A549 (cell line): Measurements from ENCODE around the gene NDRG2. TPM values are rescaled to one million over a fixed set of nuclear protein-coding genes. Genes with fewer than 3 reads are reported as not detected.

Experiments
- ATAC-seq, 2 experiments: fragments of 200-7000 bp in 1 of 2; fragments of >200 bp in 1 of 2; cut with Nextera tagmentation in 1 of 2; cut with Tn5 transposase in 1 of 2; 3 replicates each; pipeline versions ENCODE4 v1.8.0 to v1.9.1; 2018 to 2020; ENCODE audit warnings: mild to moderate bottlenecking in 1 of 2, moderate library complexity in 1 of 2
- CTCF ChIA-PET: fragments of 300-600 bp; sonication (Branson Sonifier 250); formaldehyde crosslinking; extraction: SDS; loops from one replicate; lab custom pipeline; 2021; ENCODE audit warnings: antibody characterized with exemption, inconsistent platforms; lab: Yijun Ruan, JAX
- POLR2A ChIA-PET: fragments of 350-600 bp; formaldehyde crosslinking; extraction: SDS; loops from one replicate; lab custom pipeline; 2021; ENCODE audit warnings: antibody characterized with exemption, inconsistent platforms; lab: Yijun Ruan, JAX
- DNase-seq, 2 experiments: peaks; one replicate each; pipeline versions ENCODE4 v3.0.0 to v3.0.0-alpha.2; 2011 to 2016; ENCODE audit warnings: low read depth in 1 of 2, low spot score in 1 of 2
- FAIRE-seq: peaks from 2 replicates; lab custom pipeline; 2011; peaks lifted over from hg19 to GRCh38; lab: Jason Lieb, UNC
- H3K27ac ChIP-seq, 2 experiments: fragments of >200 bp; sonication (Bioruptor Twin); formaldehyde crosslinking; 3 replicates each; pipeline ENCODE4 v1.5.1; 2016 to 2017
- H3K4me1 ChIP-seq: fragments of >200 bp; sonication (Bioruptor Twin); formaldehyde crosslinking; 3 replicates; pipeline ENCODE4 v1.6.1; 2016
- H3K4me2 ChIP-seq: fragments of >200 bp; sonication (Bioruptor Twin); formaldehyde crosslinking; 3 replicates; pipeline ENCODE4 v1.6.1; 2016
- H3K4me3 ChIP-seq: fragments of >200 bp; sonication (Bioruptor Twin); formaldehyde crosslinking; 3 replicates; pipeline ENCODE4 v1.5.1; 2016
- H3K9me3 ChIP-seq: fragments of >200 bp; sonication (Bioruptor Twin); formaldehyde crosslinking; 3 replicates; pipeline ENCODE4 v1.6.1; 2016
- BHLHE40 ChIP-seq: IDR thresholded peaks from 2 replicates; pipeline ENCODE4 v1.6.1; 2012; ENCODE audit warnings: low read depth, low read length, inconsistent platforms
- CEBPB ChIP-seq, 2 experiments: fragments of >200 bp in 1 of 2; sonication (Bioruptor Twin) in 1 of 2; formaldehyde crosslinking in 1 of 2; IDR thresholded peaks; 2 replicates each; pipeline ENCODE4 v1.6.1; 2012 to 2016
- E2F6 ChIP-seq: IDR thresholded peaks from 2 replicates; pipeline ENCODE4 v1.6.1; 2012; ENCODE audit warnings: low read depth, borderline replicate concordance
- EHMT2 ChIP-seq: fragments of 200-600 bp; sonication (generic); IDR thresholded peaks from 2 replicates; pipeline ENCODE4 v1.6.1; 2016; ENCODE audit warnings: antibody characterized with exemption, low read depth, mild to moderate bottlenecking, moderate library complexity
- FOSL2 ChIP-seq, 2 experiments: fragments of 450-650 bp in 1 of 2; fragments of >200 bp in 1 of 2; sonication (Bioruptor Twin) in 1 of 2; formaldehyde crosslinking; IDR thresholded peaks; 2 replicates each; pipeline versions ENCODE4 v1.5.0 to v1.6.1; 2016 to 2020; ENCODE audit warnings: mild to moderate bottlenecking in 1 of 2, moderate library complexity in 1 of 2
- HEYL ChIP-seq: fragments of 250-450 bp; sonication (Bioruptor Pico); IDR thresholded peaks from 2 replicates; pipeline ENCODE4 v1.8.0; 2021; ENCODE audit warnings: mild to moderate bottlenecking, moderate library complexity
- HOXB13 ChIP-seq: fragments of 250-450 bp; sonication (Bioruptor Pico); IDR thresholded peaks from 2 replicates; pipeline ENCODE4 v1.5.0; 2020; ENCODE audit warnings: low read depth, mild to moderate bottlenecking, moderate library complexity
- KDM1A ChIP-seq: fragments of 200-600 bp; sonication (generic); IDR thresholded peaks from 2 replicates; pipeline ENCODE4 v1.6.1; 2016; ENCODE audit warnings: low read depth, mild to moderate bottlenecking
- MAX ChIP-seq: IDR thresholded peaks from 2 replicates; pipeline ENCODE4 v1.6.1; 2012
- MAZ ChIP-seq: fragments of 150-350 bp; IDR thresholded peaks from 2 replicates; pipeline ENCODE4 v1.6.1; 2014; ENCODE audit warnings: antibody characterized with exemption, low read depth, low read length, borderline replicate concordance
- PHF8 ChIP-seq: fragments of 200-600 bp; sonication (generic); IDR thresholded peaks from 2 replicates; pipeline ENCODE4 v1.6.1; 2016; ENCODE audit warnings: low read depth, mild to moderate bottlenecking, antibody characterized with exemption, moderate library complexity, borderline replicate concordance
- RAD21 ChIP-seq, 2 experiments: fragments of >200 bp in 1 of 2; sonication (Bioruptor Twin) in 1 of 2; formaldehyde crosslinking in 1 of 2; IDR thresholded peaks in 1 of 2; conservative IDR thresholded peaks in 1 of 2; 2 replicates in 1 of 2; 3 replicates in 1 of 2; pipeline ENCODE4 v1.6.1; 2012 to 2018; ENCODE audit warnings: inconsistent platforms in 1 of 2
- RARB ChIP-seq: fragments of 250-450 bp; sonication (Bioruptor Pico); IDR thresholded peaks from 2 replicates; pipeline ENCODE4 v1.8.0; 2021; ENCODE audit warnings: mild to moderate bottlenecking, moderate library complexity
- REST ChIP-seq: fragments of 200-600 bp; sonication (generic); IDR thresholded peaks from 2 replicates; pipeline ENCODE4 v1.6.1; 2016; ENCODE audit warnings: antibody characterized with exemption, mild to moderate bottlenecking, moderate library complexity
- RNF2 ChIP-seq: fragments of 200-600 bp; sonication (generic); IDR thresholded peaks from 2 replicates; pipeline ENCODE4 v1.6.1; 2016; ENCODE audit warnings: low read depth, mild to moderate bottlenecking, antibody characterized with exemption, moderate library complexity, borderline replicate concordance
- ZSCAN20 ChIP-seq: fragments of 250-450 bp; sonication (Bioruptor Pico); IDR thresholded peaks from 2 replicates; pipeline ENCODE4 v1.8.0; 2022; ENCODE audit warnings: mild to moderate bottlenecking, moderate library complexity
- WGBS: methylation state at CpG from one replicate; pipeline ENCODE4 v1.1.6; 2017; ENCODE audit errors: missing lambda C conversion rate; 5-methylcytosine and 5-hydroxymethylcytosine counted together
- polyA plus RNA-seq, 4 experiments: library from polyadenylated mRNA; depleted of rRNA in 3 of 4; stranded (reverse); fragments of >200 nt; fragmentation: RNase III in 1 of 4; extraction: RNeasy Plus Mini Kit Qiagen cat#74134 plus additional on column Dnase treatment in 1 of 4; gene quantifications; 2 replicates in 3 of 4; 3 replicates in 1 of 4; pipeline ENCODE4 v1.2.3, GENCODE V29; 2011 to 2017

NDRG2 gene
- polyA plus RNA-seq, 2 of the 4 experiments (the other 2 are of a cell fraction) = 4.7 to 6.8 TPM

- TF ChIP-seq REST (no peak), BHLHE40 (no peak), ZSCAN20 (no peak), HEYL (CRISPR knock-in tag) (no peak), RAD21 (conservative IDR thresholded peaks at IDR 0.05 in 1 of 2, IDR thresholded peaks at IDR 0.05 in 1 of 2) (no peak)
Measured at GRCh38 chr14:20970647-20970982, 54.2 kb downstream of the NDRG2 start (continued).

DNA sequence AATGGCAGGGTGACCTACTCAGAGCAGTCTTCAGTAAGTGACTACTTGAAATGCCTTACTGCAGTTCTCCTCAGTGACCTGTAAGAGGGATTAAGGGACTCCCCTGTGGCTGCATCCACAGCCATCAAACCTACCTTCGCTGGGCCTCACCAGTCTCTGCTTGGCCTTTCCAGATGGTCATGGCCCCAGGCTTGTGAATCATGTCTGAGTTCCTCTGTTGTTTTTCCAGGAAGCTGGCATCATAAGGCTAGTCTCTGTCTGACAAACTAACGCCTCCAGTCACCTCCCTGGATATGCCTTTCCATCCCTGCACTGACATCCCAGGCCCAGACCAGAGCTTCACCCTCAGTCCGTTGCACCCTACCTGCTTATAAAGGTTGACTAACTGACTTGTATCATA lies 55.5 kb downstream of the NDRG2 start:
- Histone ChIP-seq H3K4me1 (peaks cover 7% of the 10 kb centered on the region), H3K9me3 (no peaks in the 10 kb centered on the region), H3K27ac (no peak overlapping the region), H3K4me3 (no peak overlapping the region), H3K4me2 (no peak overlapping the region)
- WGBS = 38% methylated on average over 2 of the region's 3 CpGs
- no peak for ATAC-seq
- POLR2A ChIA-PET = no interaction called here
- no peak for FAIRE-seq
- CTCF ChIA-PET = interaction anchor here (2.4 to 7.2 kb wide), 7 partner anchors 9 to 273 kb away, joined by 7 to 186 read pairs (median 61); partner anchors contain the start of gene METTL17
- TF ChIP-seq PHF8 (no peak), MAX (no peak), EHMT2 (no peak), FOSL2 (IDR thresholded peaks at IDR 0.05) (no peak), FOSL2 (CRISPR knock-in tag; IDR thresholded peaks at IDR 0.05) (no peak), HOXB13 (CRISPR knock-in tag) (no peak), MAZ (no peak), RARB (CRISPR knock-in tag) (no peak), E2F6 (no peak), CEBPB (IDR thresholded peaks at IDR 0.05) (no peak), RNF2 (no peak), KDM1A (no peak)
- DNase-seq = no peak

Other genes starting within 250 kb of the NDRG2 start
- gene RNASE6, start 243.8 kb downstream of the NDRG2 start, polyA plus RNA-seq (2011; rRNA removed) = not detected in 2 replicates
- not detected in 3 replicates for gene RNASE6, start 243.8 kb downstream of the NDRG2 start, polyA plus RNA-seq (2017; fragmentation: RNase III; extraction: RNeasy Plus Mini Kit Qiagen cat#74134 plus additional on column Dnase treatment)
- gene RNASE1, start 222.2 kb downstream of the NDRG2 start, polyA plus RNA-seq (2011; rRNA removed) = 0.98 and 1.1 TPM in 2 replicates
- 0.13 to 0.55 TPM (median 0.16 TPM) in 3 replicates for gene RNASE1, start 222.2 kb downstream of the NDRG2 start, polyA plus RNA-seq (2017; fragmentation: RNase III; extraction: RNeasy Plus Mini Kit Qiagen cat#74134 plus additional on column Dnase treatment)
- not detected in 2 replicates for gene RNASE3, start 133.7 kb downstream of the NDRG2 start, polyA plus RNA-seq (2011; rRNA removed)
- not detected in 3 replicates for gene RNASE3, start 133.7 kb downstream of the NDRG2 start, polyA plus RNA-seq (2017; fragmentation: RNase III; extraction: RNeasy Plus Mini Kit Qiagen cat#74134 plus additional on column Dnase treatment)
- gene RNASE2, start 69.6 kb downstream of the NDRG2 start, polyA plus RNA-seq (2011; rRNA removed) = not detected in 2 replicates
- gene RNASE2, start 69.6 kb downstream of the NDRG2 start, polyA plus RNA-seq (2017; fragmentation: RNase III; extraction: RNeasy Plus Mini Kit Qiagen cat#74134 plus additional on column Dnase treatment) = not detected in 3 replicates
- gene METTL17, start 35.1 kb downstream of the NDRG2 start, polyA plus RNA-seq (2011; rRNA removed) = 116 and 126 TPM in 2 replicates
- gene METTL17, start 35.1 kb downstream of the NDRG2 start, polyA plus RNA-seq (2017; fragmentation: RNase III; extraction: RNeasy Plus Mini Kit Qiagen cat#74134 plus additional on column Dnase treatment) = 81.4 to 83.1 TPM (median 81.9 TPM) in 3 replicates
- 0.09 TPM in 1 of 2 replicates, not detected in the other for gene SLC39A2, start 25.8 kb downstream of the NDRG2 start, polyA plus RNA-seq (2011; rRNA removed)
- gene SLC39A2, start 25.8 kb downstream of the NDRG2 start, polyA plus RNA-seq (2017; fragmentation: RNase III; extraction: RNeasy Plus Mini Kit Qiagen cat#74134 plus additional on column Dnase treatment) = 0.07 to 0.17 TPM in 2 of 3 replicates, not detected in the other
- gene TPPP2, start 5.2 kb upstream of the NDRG2 start, polyA plus RNA-seq (2011; rRNA removed) = not detected in 2 replicates
- not detected in 3 replicates for gene TPPP2, start 5.2 kb upstream of the NDRG2 start, polyA plus RNA-seq (2017; fragmentation: RNase III; extraction: RNeasy Plus Mini Kit Qiagen cat#74134 plus additional on column Dnase treatment)
- gene RNASE13, start 9.7 kb upstream of the NDRG2 start, polyA plus RNA-seq (2011; rRNA removed) = not detected in 2 replicates
- not detected in 3 replicates for gene RNASE13, start 9.7 kb upstream of the NDRG2 start, polyA plus RNA-seq (2017; fragmentation: RNase III; extraction: RNeasy Plus Mini Kit Qiagen cat#74134 plus additional on column Dnase treatment)
- gene RNASE7, start 17.3 kb upstream of the NDRG2 start, polyA plus RNA-seq (2011; rRNA removed) = not detected in 2 replicates
- gene RNASE7, start 17.3 kb upstream of the NDRG2 start, polyA plus RNA-seq (2017; fragmentation: RNase III; extraction: RNeasy Plus Mini Kit Qiagen cat#74134 plus additional on column Dnase treatment) = not detected in 3 replicates
- not detected in 2 replicates for gene RNASE8, start 32.8 kb upstream of the NDRG2 start, polyA plus RNA-seq (2011; rRNA removed)
- gene RNASE8, start 32.8 kb upstream of the NDRG2 start, polyA plus RNA-seq (2017; fragmentation: RNase III; extraction: RNeasy Plus Mini Kit Qiagen cat#74134 plus additional on column Dnase treatment) = not detected in 3 replicates
- 7.8 and 12.9 TPM in 2 replicates for gene ARHGEF40, start 45.2 kb upstream of the NDRG2 start, polyA plus RNA-seq (2011; rRNA removed)
- gene ARHGEF40, start 45.2 kb upstream of the NDRG2 start, polyA plus RNA-seq (2017; fragmentation: RNase III; extraction: RNeasy Plus Mini Kit Qiagen cat#74134 plus additional on column Dnase treatment) = 7.9 to 9.9 TPM (median 9.6 TPM) in 3 replicates
- 17.3 and 18.5 TPM in 2 replicates for gene ZNF219, start 73.6 kb upstream of the NDRG2 start, polyA plus RNA-seq (2011; rRNA removed)
- gene ZNF219, start 73.6 kb upstream of the NDRG2 start, polyA plus RNA-seq (2017; fragmentation: RNase III; extraction: RNeasy Plus Mini Kit Qiagen cat#74134 plus additional on column Dnase treatment) = 21.5 to 31.0 TPM (median 29.8 TPM) in 3 replicates
- 0.81 and 1.0 TPM in 2 replicates for gene TMEM253, start 76.0 kb upstream of the NDRG2 start, polyA plus RNA-seq (2011; rRNA removed)
- gene TMEM253, start 76.0 kb upstream of the NDRG2 start, polyA plus RNA-seq (2017; fragmentation: RNase III; extraction: RNeasy Plus Mini Kit Qiagen cat#74134 plus additional on column Dnase treatment) = 0.54 to 0.83 TPM (median 0.64 TPM) in 3 replicates
- gene OR5AU1, start 131.0 kb upstream of the NDRG2 start, polyA plus RNA-seq (2011; rRNA removed) = not detected in 2 replicates
- gene OR5AU1, start 131.0 kb upstream of the NDRG2 start, polyA plus RNA-seq (2017; fragmentation: RNase III; extraction: RNeasy Plus Mini Kit Qiagen cat#74134 plus additional on column Dnase treatment) = not detected in 3 replicates
- gene HNRNPC, start 244.4 kb upstream of the NDRG2 start, polyA plus RNA-seq (2011; rRNA removed) = 1,057 and 1,207 TPM in 2 replicates
- gene HNRNPC, start 244.4 kb upstream of the NDRG2 start, polyA plus RNA-seq (2017; fragmentation: RNase III; extraction: RNeasy Plus Mini Kit Qiagen cat#74134 plus additional on column Dnase treatment) = 1,069 to 1,196 TPM (median 1,087 TPM) in 3 replicates